ENCODE data around the gene BMPR1A. TPM values are rescaled to one million over a fixed set of nuclear protein-coding genes. Genes with fewer than 3 reads are reported as not detected.

BMPR1A gene
- total and polyA plus RNA-seq, 2 of the 4 experiments (the other 2 are of a cell fraction) = 15.9 to 93.7 TPM

DNA sequence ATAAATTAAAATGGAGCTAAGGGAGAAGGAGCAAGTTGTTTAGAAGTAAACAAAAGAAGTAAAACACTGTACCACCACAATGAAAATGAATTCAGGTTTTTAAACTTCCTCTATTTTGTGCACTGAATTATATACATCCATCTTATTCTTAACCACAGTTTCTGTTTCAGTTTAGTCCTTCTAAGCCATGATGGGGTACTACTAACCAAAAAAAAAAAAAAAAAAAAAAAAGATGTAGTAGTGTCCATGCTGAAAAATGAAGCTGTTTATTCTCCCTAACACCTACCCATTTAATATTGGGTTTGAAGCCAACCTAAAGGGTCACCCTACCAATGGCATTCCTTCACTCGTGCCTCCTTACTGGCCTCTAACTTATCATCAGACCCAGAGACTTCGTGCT, 3.4 kb upstream of the BMPR1A start:
- no peak for DNase-seq
- H2AK5ac ChIP-seq (ENCODE audit: low read depth, low read length) = no peak overlapping the region
- no peak overlapping the region for H4K8ac ChIP-seq (ENCODE audit: low read depth in 2 of 2, low read length in 2 of 2)
- no peak overlapping the region for H3K27ac ChIP-seq (ENCODE audit: insufficient read depth, low read length)
- no peak overlapping the region for H2BK120ac ChIP-seq (ENCODE audit: low read depth, low read length)
- H3K56ac ChIP-seq (ENCODE audit: extremely low read depth, insufficient read depth, low read length) = no peak overlapping the region
- H2AFZ ChIP-seq (replicated peaks; ENCODE audit: low read length, poor library complexity) = no peak overlapping the region
- H4K20me1 ChIP-seq (ENCODE audit: insufficient read depth, low read length) = no peaks in the 10 kb centered on the region
- CTCF ChIA-PET = interaction anchor here (0.8 kb wide), 1 partner anchor 19 kb away, joined by 3 read pairs; no protein-coding TSS in a partner anchor
- H3K36me3 ChIP-seq (ENCODE audit: control insufficient read depth, insufficient read depth, low read length) = no peaks in the 10 kb centered on the region
- no peak overlapping the region for H2BK15ac ChIP-seq (ENCODE audit: low read depth, low read length)
- H2BK20ac ChIP-seq (ENCODE audit: low read depth, low read length) = no peak overlapping the region
- POLR2A ChIA-PET (ENCODE audit: unreplicated experiment) = no interaction called here
- BruUV-seq (replicated peaks) = no TSS peak
- no peak overlapping the region for H3K4ac ChIP-seq (ENCODE audit: low read depth, low read length)
- H4K91ac ChIP-seq (ENCODE audit: insufficient read depth, low read depth, low read length) = no peak overlapping the region
- no peak for ATAC-seq (ENCODE audit: low read depth)
- H3K23ac ChIP-seq (ENCODE audit: low read depth, low read length) = no peak overlapping the region
- no peak overlapping the region for H3K4me2 ChIP-seq (ENCODE audit: low read depth, low read length)
- no peak for TF ChIP-seq CEBPB (IDR thresholded peaks at IDR 0.05; ENCODE audit: low read depth, low read length)
- TF ChIP-seq POLR2A (IDR thresholded peaks at IDR 0.05; ENCODE audit: low read depth, low read length) = no peak
- no peak for TF ChIP-seq RCOR1 (IDR thresholded peaks at IDR 0.05; ENCODE audit: insufficient replicate concordance, low read length)
- no peak for TF ChIP-seq RFX5 (IDR thresholded peaks at IDR 0.05; ENCODE audit: low read depth, low read length)
- no peak for TF ChIP-seq MAFK (IDR thresholded peaks at IDR 0.05; ENCODE audit: low read depth, low read length)
- TF ChIP-seq MXI1 (IDR thresholded peaks at IDR 0.05; ENCODE audit: borderline replicate concordance, low read depth, low read length) = no peak
- TF ChIP-seq, protein P1, sequence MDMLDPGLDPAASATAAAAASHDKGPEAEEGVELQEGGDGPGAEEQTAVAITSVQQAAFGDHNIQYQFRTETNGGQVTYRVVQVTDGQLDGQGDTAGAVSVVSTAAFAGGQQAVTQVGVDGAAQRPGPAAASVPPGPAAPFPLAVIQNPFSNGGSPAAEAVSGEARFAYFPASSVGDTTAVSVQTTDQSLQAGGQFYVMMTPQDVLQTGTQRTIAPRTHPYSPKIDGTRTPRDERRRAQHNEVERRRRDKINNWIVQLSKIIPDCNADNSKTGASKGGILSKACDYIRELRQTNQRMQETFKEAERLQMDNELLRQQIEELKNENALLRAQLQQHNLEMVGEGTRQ (IDR thresholded peaks at IDR 0.05; ENCODE audit: low read depth, low read length) = no peak
- TF ChIP-seq, protein P2, sequence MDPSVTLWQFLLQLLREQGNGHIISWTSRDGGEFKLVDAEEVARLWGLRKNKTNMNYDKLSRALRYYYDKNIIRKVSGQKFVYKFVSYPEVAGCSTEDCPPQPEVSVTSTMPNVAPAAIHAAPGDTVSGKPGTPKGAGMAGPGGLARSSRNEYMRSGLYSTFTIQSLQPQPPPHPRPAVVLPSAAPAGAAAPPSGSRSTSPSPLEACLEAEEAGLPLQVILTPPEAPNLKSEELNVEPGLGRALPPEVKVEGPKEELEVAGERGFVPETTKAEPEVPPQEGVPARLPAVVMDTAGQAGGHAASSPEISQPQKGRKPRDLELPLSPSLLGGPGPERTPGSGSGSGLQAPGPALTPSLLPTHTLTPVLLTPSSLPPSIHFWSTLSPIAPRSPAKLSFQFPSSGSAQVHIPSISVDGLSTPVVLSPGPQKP (IDR thresholded peaks at IDR 0.05; ENCODE audit: borderline replicate concordance, low read depth, low read length) = no peak
- no peak for TF ChIP-seq RAD21 (IDR thresholded peaks at IDR 0.05; ENCODE audit: low read length)
- no peak for TF ChIP-seq SMC3 (IDR thresholded peaks at IDR 0.05; ENCODE audit: low read depth, low read length)
- no peak for TF ChIP-seq CHD1 (IDR thresholded peaks at IDR 0.05; ENCODE audit: low read depth, low read length)
- no peak for TF ChIP-seq NFE2L2 (IDR thresholded peaks at IDR 0.05; ENCODE audit: low read depth, low read length)
- H3K18ac ChIP-seq (ENCODE audit: low read depth, low read length) = no peak overlapping the region
- peaks cover 15 to 39% of the 10 kb centered on the region in 2 experiments for H3K79me1 ChIP-seq (ENCODE audit: low read depth in 1 of 2, low read length in 2 of 2)
- no peak overlapping the region for H4K5ac ChIP-seq (ENCODE audit: low read depth, low read length)
- H3K27me3 ChIP-seq (ENCODE audit: control insufficient read depth, insufficient read depth, low read length) = no peaks in the 10 kb centered on the region
- in situ Hi-C loops (cut with MboI; ENCODE audit: low sequenced_read_pairs) = no loop called here
- WGBS, 2 experiments (ENCODE audit: extremely low coverage in 2 of 2, insufficient read length in 1 of 2) = no CpG with 5 or more reads among the region's 2 CpGs
- no peaks in the 10 kb centered on the region for H3K9me3 ChIP-seq (ENCODE audit: control insufficient read depth, insufficient read depth, low read length)
- H3K14ac ChIP-seq (replicated peaks; ENCODE audit: low read depth, low read length) = no peak overlapping the region
- H3K4me1 ChIP-seq (ENCODE audit: control insufficient read depth, insufficient read depth, low read length) = peaks cover 2% of the 10 kb centered on the region; the same call in 1 of the 2 replicates
- dilution Hi-C loops (cut with HindIII; ENCODE audit: low sequenced_read_pairs, unreplicated experiment) = no loop called here
- no peak overlapping the region for H3K4me3 ChIP-seq (ENCODE audit: insufficient read depth, low read depth, low read length)
- H2BK5ac ChIP-seq (ENCODE audit: low read depth, low read length, poor library complexity, severe bottlenecking) = no peak overlapping the region
- H3K9ac ChIP-seq (ENCODE audit: low read depth, low read length) = no peak overlapping the region
- H3K9me1 ChIP-seq (ENCODE audit: insufficient read depth, low read length) = peaks cover 13% of the 10 kb centered on the region
- intact Hi-C loops (cut with micrococcal nuclease) = no loop called here
- no peak overlapping the region for H2AK9ac ChIP-seq (replicated peaks; ENCODE audit: low read depth, low read length, poor library complexity)
